ENCODE data around the gene AFF3.

AFF3 gene

DNA sequence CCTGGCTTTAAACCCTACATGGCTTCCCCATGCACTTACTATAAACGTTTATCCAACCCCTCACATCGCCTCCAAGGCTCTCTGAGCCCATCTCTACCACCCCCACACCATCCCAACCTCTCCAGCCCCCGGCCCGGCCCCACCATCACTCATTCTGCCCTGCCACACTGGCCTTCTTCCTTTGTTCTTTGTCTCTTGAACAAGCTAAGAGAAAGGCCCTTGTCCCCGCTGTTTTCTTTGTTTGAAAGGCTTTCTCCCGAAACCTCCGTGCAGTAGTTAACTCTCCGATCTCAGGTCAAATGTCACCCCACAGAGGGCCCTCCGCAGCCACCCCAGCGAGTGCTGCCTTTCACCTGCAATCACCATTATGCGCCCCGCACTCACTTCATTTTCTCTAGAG, 100.4 kb downstream of the AFF3 start:
- no peak for DNase-seq

- no peak for DNase-seq
These were observed 101.0 kb downstream of the AFF3 start for GRCh38 chr2:100041385-100041784.

DNA sequence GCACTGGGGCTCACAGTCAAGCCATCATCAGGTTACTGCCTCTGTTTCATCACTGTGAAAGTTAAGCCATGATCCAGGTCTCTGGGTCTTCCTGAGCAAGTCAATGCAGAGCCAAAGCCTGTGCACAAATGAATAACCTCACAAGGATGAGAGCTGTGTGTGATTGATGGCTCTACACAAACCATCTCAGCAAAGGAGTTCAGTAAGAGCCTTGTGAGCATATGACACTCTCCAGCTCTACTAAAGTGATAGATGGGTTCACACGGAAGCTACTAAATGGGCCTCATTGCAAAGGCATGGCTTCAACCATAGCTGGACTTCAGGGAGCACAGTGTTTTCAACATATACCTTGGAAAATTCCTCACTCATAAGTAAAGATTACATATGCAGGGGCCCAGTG, 101.5 kb downstream of the AFF3 start:
- no peak for DNase-seq

GRCh38 chr2:100039291-100039980, 103.0 kb downstream of the AFF3 start:
- DNase-seq: no peak

GRCh38 chr2:100038011-100038410, 104.4 kb downstream of the AFF3 start:
- no peak for DNase-seq

- DNase-seq: no peak
These were observed 105.6 kb downstream of the AFF3 start for GRCh38 chr2:100036793-100037192.

GRCh38 chr2:100036026-100036425, 106.4 kb downstream of the AFF3 start:
- DNase-seq: no peak

DNA sequence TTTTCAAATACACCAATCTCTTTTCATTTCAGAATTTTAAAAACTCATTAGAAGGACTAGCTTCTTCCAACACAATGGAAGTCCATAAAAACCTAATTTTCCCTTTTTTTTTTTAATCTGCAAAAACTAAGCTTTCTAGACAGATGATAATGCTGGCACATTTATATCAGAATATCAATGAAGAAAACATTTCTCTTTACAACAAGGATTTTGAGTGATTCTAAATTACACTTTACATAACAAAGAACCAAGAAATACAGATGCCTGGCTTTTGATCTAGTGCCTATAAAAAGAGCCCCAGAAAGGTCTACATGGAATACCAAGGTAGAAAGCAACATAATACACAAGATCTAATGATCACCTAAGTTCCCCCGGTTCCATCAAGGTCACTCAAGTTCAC, 108.0 kb downstream of the AFF3 start:
- no peak for DNase-seq

DNA sequence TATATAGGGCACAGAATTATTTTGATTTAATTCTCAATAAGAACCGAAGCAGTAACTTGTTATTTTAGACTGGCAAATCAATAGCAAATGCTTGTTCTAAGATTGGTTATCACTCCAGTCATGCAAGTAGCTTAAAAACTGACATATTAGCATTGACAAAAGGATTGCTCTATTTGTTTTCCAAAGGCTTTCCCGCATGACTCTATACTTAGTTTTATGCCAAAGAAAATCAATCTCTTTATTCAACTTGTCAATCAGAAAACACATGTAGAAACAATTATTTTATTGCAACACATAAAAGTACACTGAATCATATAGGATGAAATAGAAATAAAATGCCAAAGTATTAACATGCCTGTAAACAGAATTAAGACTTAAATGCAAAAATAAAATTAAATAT, 108.4 kb downstream of the AFF3 start:
- no peak for DNase-seq

GRCh38 chr2:100031604-100032003, 110.8 kb downstream of the AFF3 start:
- DNase-seq: no peak

GRCh38 chr2:100029460-100029859, 112.9 kb downstream of the AFF3 start:
- DNase-seq: no peak

- no peak for DNase-seq
These were observed 120.5 kb downstream of the AFF3 start for GRCh38 chr2:100021791-100022340.

- no peak for DNase-seq
These were observed 122.9 kb downstream of the AFF3 start for GRCh38 chr2:100019499-100019898.

- DNase-seq: no peak
These were observed 123.8 kb downstream of the AFF3 start for GRCh38 chr2:100018341-100019193.

GRCh38 chr2:100017633-100018032, 124.8 kb downstream of the AFF3 start:
- no peak for DNase-seq

DNA sequence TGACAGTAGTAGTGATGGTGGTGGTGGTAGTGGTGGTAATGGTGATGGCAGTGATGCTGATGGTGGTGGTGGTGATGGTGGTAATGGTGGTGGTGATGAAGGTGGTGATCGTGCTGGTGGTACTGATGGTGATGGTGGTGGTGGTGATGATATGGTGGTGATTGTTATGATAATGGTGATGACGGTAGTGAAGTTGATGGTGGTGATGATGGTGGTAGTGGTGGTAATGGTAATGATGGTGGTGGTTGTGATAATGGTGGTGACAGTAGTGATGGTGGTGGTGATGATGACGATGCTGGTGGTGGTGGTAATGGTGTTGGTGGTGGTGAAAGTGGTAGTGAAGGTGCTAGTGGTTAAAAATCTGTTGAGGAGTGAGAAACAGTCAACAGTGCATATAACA, 125.6 kb downstream of the AFF3 start:
- no peak for DNase-seq

GRCh38 chr2:100015849-100016248, 126.5 kb downstream of the AFF3 start:
- no peak for DNase-seq

- no peak for DNase-seq
These were observed 128.3 kb downstream of the AFF3 start for GRCh38 chr2:100013892-100014677.

DNA sequence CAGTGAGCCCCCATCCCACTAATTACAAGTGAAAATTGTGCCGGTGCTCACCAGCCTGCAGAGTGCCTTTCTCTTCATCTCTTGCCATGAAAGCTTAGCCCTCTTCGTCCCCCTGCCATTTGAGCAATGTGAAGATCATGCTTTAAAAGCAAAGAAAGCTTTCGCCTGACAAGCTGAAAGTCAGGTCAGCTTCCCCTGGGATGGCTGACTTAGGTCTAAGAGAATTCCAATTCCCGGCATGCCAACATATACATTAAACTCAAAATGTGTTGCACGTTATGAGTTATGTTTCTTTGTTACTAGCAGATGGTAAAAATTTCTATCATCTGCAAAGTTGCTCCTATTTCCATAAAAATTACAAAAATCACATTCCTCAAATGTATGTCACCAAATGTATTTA, 129.8 kb downstream of the AFF3 start:
- DNase-seq: no peak

- no peak for DNase-seq
These were observed 131.1 kb downstream of the AFF3 start for GRCh38 chr2:100011272-100011731.

DNA sequence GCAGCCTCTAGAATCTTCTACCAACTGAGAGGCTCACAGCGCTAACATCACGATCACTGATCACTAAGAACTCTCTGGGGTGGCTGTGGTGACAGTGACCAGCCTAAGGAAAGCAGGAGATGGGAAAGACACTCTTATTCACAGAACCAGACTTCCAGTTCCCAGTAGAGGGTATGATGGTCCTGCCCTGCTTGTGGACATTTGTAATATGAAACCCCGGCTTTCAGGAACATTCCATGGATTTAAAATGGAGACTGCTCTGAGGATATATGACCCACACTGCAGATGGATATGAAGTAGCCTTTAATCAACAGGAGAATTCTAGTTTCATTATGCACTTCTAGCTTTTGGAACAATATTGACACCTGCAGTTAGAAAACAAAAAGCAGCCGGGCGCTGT, 131.8 kb downstream of the AFF3 start:
- no peak for DNase-seq

DNA sequence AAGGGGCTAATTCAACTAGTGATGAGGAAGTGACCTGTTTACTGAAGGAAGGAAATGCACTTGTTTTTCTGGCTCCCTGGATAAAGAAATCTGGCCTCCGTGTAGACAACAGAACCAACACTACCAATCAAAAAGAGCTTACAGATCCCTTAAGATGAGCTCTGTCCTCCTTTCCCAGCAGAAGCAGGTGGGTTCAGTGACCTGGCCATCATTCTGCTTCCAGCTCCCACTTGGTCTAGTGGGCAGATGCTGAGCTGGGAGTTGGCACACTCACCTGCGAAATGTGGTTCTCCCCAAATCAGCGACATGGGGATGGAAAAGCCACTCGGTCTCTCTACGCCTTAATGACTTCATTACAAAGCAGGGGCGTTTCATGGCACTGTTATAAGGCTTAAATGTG, 132.6 kb downstream of the AFF3 start:
- no peak for DNase-seq

DNA sequence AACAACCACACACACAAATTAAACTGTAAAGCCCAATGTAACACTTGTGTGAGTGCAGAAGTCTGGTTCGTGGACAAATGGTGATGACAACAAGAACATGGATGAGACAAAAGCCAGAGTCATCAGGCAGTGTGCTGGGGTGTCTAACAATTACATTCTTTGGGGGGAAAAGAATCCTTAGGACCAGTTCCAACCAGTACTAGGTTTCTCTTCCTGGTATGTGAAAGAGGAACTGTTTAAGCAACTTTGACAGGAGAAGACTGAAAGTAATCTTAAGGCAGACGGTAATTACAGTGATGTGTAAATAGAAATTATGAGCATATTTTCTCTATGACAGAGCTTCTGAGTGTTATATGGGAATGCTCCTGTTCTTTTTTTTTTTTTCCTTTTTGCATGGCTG, 133.4 kb downstream of the AFF3 start:
- DNase-seq: no peak

All from NK-92 treated with Interleukin-12 subunit alpha and Interleukin-12 subunit beta, amount 100 ng/mL, for 24 hours (cell line).